Bronchial epithelial cell (primary cell): ENCODE results near the gene CASK. TPM values are rescaled to one million over a fixed set of nuclear protein-coding genes. Genes with fewer than 3 reads are reported as not detected.

Experiments
- DNase-seq: peaks from one replicate; pipeline ENCODE4 v3.0.0-alpha.2; 2010; ENCODE audit warnings: low read depth
- FAIRE-seq: peaks from 2 replicates; lab custom pipeline; 2011; peaks lifted over from hg19 to GRCh38; lab: Jason Lieb, UNC
- H3K27me3 ChIP-seq: 2 replicates; pipeline ENCODE4 v1.5.1; 2011; ENCODE audit warnings: low read length; ENCODE audit not compliant: control insufficient read depth, insufficient read depth
- H3K36me3 ChIP-seq: 2 replicates; pipeline ENCODE4 v1.5.1; 2011; ENCODE audit warnings: low read length; ENCODE audit not compliant: control insufficient read depth, insufficient read depth
- H3K4me3 ChIP-seq: 2 replicates; pipeline ENCODE4 v1.5.1; 2011; ENCODE audit warnings: mild to moderate bottlenecking, low read depth, low read length, control low read depth
- total RNA-seq: library from RNA; depleted of rRNA; stranded (reverse); fragments of >200 nt; gene quantifications from 2 replicates; pipeline ENCODE4 v1.2.1, GENCODE V29; 2014
- TF ChIP-seq, protein P1 (sequence below): IDR thresholded peaks from 2 replicates; pipeline ENCODE4 v1.5.1; 2011; ENCODE audit warnings: mild to moderate bottlenecking, moderate library complexity, low read length, control low read depth, inconsistent platforms; ENCODE audit not compliant: insufficient read depth, severe bottlenecking

Gene CASK
- total RNA-seq, 1 donor from 2014 or later, result 141 TPM

DNA sequence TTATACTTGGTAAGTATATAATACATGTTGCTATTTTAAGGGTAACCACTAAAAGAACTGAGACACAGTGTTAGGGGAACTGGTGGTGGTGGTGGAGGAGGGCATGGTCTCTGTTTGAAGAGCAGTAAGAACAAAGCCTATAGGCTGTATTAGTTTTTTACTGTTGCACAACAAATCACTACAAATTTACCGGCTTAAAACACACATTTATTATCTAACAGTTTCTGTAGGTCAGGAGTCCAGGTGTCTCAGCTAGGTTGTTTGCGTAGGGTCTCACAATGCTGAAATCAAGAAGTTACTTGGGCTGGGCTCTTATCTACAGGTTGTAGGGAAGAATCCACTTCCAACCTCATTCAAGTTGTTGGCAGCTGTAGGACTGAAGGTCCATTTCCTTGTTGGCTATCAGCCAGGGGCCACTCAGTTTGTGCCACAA is 52.6 kb downstream of the CASK start:
- no peak for FAIRE-seq
- Histone ChIP-seq H3K36me3 (no peaks in the 10 kb centered on the region), H3K4me3 (no peak overlapping the region), H3K27me3 (no peaks in the 10 kb centered on the region)
- TF ChIP-seq, protein P1, sequence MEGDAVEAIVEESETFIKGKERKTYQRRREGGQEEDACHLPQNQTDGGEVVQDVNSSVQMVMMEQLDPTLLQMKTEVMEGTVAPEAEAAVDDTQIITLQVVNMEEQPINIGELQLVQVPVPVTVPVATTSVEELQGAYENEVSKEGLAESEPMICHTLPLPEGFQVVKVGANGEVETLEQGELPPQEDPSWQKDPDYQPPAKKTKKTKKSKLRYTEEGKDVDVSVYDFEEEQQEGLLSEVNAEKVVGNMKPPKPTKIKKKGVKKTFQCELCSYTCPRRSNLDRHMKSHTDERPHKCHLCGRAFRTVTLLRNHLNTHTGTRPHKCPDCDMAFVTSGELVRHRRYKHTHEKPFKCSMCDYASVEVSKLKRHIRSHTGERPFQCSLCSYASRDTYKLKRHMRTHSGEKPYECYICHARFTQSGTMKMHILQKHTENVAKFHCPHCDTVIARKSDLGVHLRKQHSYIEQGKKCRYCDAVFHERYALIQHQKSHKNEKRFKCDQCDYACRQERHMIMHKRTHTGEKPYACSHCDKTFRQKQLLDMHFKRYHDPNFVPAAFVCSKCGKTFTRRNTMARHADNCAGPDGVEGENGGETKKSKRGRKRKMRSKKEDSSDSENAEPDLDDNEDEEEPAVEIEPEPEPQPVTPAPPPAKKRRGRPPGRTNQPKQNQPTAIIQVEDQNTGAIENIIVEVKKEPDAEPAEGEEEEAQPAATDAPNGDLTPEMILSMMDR, result no peak
- no peak for DNase-seq

GRCh38 chrX:41868392-41868977 is 54.9 kb downstream of the CASK start:
- DNase-seq, result no peak
- no peak for FAIRE-seq
- H3K27me3 ChIP-seq, result no peaks in the 10 kb centered on the region
- no peaks in the 10 kb centered on the region for H3K36me3 ChIP-seq
- TF ChIP-seq, protein P1, result no peak
- no peak overlapping the region for H3K4me3 ChIP-seq

DNA sequence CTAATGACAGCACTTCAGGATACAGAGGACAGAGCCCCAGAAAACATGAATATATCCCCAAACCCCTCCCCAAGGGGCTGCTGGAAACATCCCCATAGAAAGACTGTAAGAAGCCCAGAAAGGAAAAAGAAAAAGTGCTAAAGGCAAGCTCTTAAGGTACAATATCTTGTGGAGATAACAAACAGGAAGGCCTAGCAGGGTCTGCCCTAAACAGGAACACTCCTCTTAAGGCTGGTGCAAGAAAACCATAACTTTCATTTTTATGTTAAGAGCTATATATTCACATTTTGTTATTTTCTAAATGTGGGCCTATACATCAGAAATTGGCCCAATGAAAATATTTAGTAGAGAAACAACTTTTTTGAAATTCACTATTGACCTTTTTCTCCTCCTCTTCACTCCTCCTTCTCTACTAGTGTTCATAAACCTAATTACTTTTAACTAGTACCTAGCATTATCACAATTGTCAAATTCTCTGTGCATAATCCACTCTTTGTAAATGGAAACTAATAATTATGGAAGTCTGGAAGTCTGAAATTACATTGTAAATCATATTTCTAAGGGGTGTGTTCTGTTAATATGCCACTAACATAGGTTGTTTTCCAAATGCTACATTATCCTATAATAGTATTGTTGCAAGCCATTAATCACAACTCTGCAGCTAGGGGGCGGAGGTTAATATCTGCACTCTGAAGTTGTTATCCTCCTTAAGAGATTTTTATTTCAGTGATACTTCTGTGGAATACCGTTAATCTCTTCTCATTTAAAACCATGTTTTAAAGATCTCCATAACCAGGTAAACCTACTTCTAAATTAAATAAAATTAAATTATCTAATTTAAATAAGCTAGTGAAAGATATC is 59.8 kb downstream of the CASK start:
- H3K36me3 ChIP-seq, result no peaks in the 10 kb centered on the region
- DNase-seq, result no peak
- no peaks in the 10 kb centered on the region for H3K27me3 ChIP-seq
- no peak overlapping the region for H3K4me3 ChIP-seq
- FAIRE-seq, result no peak
- TF ChIP-seq, protein P1, result no peak

DNA sequence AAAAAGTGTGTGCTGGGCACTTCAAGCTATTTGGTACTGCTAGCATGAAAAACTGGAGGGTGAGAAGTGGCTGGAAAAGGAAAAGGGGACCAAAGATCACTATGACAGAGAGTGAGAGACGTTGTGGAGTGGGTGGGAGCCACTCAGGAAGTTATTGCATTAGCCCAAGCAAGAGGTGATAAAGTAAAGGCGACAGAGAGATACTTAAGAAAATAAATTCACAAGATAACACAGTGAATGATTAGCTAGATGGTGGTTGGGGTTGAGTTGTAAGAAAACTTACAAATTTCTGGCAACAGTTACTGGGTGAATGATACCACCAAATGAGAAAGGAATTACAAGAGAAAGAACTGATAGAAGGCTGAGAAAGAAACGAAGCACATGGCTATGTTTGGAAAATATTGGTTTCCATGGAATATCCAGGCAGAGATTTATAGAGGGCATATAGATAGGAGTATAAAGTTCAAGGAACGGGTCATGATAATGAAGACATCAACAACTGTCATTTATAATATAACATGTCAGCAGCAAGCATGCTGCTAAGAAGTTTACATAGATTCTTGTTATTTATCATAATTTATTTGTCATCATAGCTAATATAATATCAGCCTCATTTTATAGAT is 60.7 kb downstream of the CASK start:
- Histone ChIP-seq H3K27me3 (no peaks in the 10 kb centered on the region), H3K36me3 (no peaks in the 10 kb centered on the region), H3K4me3 (no peak overlapping the region)
- TF ChIP-seq, protein P1, result no peak
- DNase-seq (no peak), FAIRE-seq (no peak)

DNA sequence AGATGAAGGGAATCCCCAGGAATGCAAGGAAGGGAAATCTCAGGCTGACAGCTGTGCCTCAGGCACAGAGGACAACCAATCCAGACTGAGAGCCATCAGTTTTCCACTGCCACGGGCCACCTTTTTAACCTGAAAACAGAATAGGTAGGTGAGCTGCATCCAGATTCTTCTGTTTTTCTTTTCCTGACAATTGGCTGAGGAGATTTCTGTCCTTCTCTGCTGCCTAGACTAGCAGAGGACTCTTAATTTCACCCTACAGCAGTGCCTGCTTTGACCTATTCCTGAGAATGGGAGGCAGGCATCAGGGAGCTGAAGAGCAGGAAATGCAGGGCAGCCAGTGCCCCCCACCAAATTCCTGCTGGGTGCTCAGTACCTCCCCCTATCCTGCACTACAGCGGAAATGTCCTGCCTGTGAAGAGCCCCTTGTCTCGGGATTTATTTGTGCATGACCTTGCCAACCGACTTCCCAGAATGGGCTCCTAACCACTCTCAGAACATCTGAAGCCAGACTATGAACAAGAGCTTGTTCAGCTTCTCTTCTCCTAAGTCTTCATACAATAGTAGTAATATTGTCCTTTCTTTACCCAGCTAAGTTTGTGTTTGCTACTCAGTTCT is 65.1 kb downstream of the CASK start:
- DNase-seq (no peak), FAIRE-seq (no peak)
- TF ChIP-seq, protein P1, result no peak
- Histone ChIP-seq H3K36me3 (no peaks in the 10 kb centered on the region), H3K27me3 (no peaks in the 10 kb centered on the region), H3K4me3 (no peak overlapping the region)
